Measurements from ENCODE around the gene TNNI3.

DNA sequence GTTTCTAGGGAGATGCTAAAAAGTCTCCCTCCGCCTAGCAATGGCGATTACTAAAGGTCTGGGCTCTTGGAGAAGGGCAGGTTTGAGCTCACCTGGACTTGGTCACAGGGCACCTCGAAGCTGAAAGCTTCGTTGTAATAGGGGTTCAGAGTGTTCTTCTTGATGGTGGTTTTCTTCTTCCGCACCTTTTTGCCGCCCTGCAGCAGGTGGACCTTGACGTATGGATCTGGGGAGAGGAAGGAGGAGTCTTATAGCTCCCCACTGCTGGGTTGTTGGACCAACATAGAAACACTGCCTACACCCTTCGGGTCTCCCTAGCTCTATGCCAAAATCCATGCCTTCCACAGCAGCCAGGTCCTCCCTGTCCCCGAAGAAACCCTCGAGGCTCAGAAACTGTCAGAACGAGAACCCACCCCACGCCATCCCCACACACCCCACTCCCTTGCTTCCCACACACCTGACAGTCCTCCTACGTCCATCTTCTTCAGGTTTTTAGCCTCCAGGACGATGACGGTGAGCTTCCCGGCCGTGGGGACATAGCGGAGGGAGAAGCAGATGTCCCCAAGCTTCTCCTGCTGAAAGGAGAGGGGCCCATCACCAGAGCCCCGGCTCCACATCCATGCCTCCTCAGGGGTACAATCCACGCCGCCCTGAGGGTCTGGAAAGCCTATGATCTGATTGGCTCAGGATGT, 17.0 kb upstream of the TNNI3 start:
- TF ChIP-seq POLR2AphosphoS5 (IDR thresholded peaks at IDR 0.05; ENCODE audit: low read depth, low read length) (no peak), POLR2A (IDR thresholded peaks at IDR 0.05; ENCODE audit: low read depth, low read length) (no peak), TAF1 (IDR thresholded peaks at IDR 0.05; ENCODE audit: low read depth, low read length) (no peak), SPI1 (IDR thresholded peaks at IDR 0.05; ENCODE audit: low read depth, low read length) (no peak), POU2F2 (IDR thresholded peaks at IDR 0.05; ENCODE audit: low read depth, low read length) (no peak), PAX5 (IDR thresholded peaks at IDR 0.05; ENCODE audit: insufficient read depth, low read length, severe bottlenecking) (no peak)

Data from GM12891 (cell line).